HG02870 (cell line): ENCODE results near the gene MAN2A2.
A peak's percentile ranks its signal among the peaks of the same experiment; 100 is the strongest.
"Not testable (repeated sequence)": the region's sequence is repeated elsewhere in the genome, so short reads cannot be mapped to it uniquely, and the experiment has no call there.

Experiments
- ATAC-seq: cut with Tn5 transposase; IDR thresholded peaks from one replicate; pipeline ENCODE4 v1.9.1; 2021; ENCODE audit warnings: mild to moderate bottlenecking, moderate library complexity; ENCODE audit not compliant: unreplicated experiment

The MAN2A2 gene

GRCh38 chr15:90915808-90916440 is 12.8 kb downstream of the MAN2A2 start:
- no peak for ATAC-seq

DNA sequence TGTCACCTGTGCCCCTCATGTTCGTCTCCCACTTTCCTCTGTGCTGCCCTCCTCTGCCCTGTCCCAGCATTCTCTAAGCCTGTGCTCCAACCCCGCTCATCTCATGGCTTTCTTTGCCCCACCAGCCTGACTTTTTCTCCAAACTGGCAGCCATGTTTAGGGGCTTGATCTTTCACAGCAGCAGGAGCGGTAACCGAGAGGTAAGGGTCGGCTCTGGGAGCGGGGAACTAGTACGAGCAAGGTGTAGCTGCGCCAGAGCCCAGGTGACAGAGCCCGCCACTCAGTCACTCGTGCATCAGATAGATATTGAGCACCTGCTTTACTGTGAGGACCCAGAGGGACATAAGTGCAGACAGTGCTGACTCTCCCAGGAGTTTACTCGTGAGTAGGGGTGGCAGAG is 13.4 kb downstream of the MAN2A2 start:
- no peak for ATAC-seq

- no peak for ATAC-seq
Measured at GRCh38 chr15:90917569-90917968, 14.5 kb downstream of the MAN2A2 start.

DNA sequence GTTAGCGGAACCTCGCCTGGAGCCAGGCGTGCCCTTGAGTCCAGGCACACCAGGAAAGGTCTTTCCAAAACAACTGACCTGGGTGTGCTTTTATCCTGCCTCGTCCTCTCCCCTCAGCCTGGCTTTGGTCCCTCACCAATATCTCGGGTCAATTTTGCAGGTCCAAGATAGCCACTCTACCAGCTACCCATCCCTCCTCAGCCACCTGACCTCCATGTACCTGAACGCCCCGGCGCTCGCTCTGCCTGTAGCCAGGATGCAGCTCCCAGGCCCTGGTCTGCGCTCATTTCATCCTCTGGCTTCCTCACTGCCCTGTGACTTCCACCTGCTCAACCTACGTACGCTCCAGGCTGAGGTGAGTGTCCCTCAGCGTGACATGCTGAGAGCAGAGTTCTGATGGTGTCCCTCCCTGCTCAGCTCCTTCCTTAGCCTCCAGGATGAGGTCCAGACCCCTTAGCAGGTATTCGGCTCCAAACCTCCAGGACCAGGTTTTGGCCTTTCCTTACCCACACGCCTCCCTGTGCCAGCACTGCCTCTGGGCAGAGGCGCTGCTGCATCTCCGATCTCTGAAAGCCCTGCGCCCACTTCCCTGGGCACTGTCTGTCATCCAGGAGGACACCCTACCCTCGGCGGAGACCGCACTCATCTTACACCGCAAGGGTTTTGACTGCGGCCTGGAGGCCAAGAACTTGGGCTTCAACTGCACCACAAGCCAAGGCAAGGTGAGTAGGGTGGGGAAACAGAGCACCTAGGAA is 15.1 kb downstream of the MAN2A2 start:
- no peak for ATAC-seq

GRCh38 chr15:90918835-90919234 is 15.7 kb downstream of the MAN2A2 start:
- no peak for ATAC-seq

- ATAC-seq = no peak
Measured at GRCh38 chr15:90921887-90922286, 18.8 kb downstream of the MAN2A2 start.

DNA sequence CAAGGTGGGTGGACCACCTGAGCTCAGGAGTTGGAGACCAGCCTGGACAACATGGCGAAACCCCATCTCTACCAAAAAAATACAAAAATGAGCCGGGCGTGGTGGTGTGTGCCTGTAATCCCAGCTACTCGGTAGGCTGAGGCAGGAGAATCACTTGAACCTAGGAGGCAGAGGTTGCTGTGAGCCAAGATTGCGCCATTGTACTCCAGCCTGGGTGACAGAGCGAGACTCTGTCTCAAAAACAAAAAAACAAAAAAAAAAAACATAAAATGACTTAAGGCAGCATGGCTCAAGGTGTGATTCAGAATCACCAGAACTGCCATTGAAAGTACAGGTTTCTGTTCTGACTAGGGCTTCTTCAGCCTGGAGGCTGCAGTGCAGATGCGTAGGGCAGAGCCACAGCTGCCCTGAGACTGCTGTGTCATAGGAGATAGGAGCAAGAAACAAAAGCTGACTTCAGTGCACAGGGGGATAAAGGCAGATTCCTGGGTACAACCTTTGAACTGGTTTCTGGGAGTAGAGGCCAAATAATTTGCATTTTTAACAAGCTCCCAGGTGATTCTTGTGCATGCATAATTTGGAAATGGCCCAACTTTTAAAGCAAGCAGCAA is 19.7 kb downstream of the MAN2A2 start:
- peak; percentile 80 for ATAC-seq

DNA sequence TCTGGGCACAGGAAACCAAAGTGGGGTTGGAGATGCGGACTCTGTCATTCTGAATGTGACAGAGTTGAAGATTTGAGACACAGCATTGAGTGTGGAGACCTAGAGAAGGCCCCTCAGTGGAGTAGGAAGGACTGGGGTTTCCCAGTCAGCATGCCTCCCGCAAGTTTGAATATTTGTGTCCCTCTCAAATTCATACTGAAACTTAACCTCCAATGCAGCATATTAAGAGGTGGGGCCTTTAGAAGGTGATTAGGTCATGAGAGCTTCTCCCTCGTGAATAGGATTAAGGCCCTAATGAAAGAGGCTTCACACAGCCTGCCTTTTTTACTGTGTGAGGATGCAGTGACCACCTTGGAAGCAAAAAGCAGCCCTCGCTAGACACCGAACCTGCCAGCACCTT is 21.3 kb downstream of the MAN2A2 start:
- ATAC-seq = peak; percentile 78

GRCh38 chr15:90926766-90927165 is 23.7 kb downstream of the MAN2A2 start:
- not testable (repeated sequence) for ATAC-seq

DNA sequence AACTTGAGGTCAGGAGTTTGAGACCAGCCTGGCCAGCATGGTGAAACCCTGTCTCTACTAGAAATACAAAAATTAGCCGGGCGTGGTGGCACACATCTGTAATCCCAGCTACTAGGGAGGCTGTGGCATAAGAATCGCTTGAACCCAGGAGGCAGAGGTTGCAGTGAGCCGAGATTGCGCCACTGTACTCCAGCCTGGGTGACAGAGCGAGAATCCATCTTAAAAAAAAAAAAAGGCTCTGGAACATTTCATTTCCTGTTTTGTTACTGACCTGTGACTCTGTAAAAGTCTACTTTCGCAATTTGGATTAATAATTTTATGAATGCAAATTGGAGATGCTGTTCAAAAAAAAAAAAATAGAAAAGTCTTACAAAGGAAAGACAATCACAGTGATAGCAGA is 25.0 kb downstream of the MAN2A2 start:
- ATAC-seq = not testable (repeated sequence)

- no peak for ATAC-seq
Measured at GRCh38 chr15:90929246-90930019, 26.3 kb downstream of the MAN2A2 start.

DNA sequence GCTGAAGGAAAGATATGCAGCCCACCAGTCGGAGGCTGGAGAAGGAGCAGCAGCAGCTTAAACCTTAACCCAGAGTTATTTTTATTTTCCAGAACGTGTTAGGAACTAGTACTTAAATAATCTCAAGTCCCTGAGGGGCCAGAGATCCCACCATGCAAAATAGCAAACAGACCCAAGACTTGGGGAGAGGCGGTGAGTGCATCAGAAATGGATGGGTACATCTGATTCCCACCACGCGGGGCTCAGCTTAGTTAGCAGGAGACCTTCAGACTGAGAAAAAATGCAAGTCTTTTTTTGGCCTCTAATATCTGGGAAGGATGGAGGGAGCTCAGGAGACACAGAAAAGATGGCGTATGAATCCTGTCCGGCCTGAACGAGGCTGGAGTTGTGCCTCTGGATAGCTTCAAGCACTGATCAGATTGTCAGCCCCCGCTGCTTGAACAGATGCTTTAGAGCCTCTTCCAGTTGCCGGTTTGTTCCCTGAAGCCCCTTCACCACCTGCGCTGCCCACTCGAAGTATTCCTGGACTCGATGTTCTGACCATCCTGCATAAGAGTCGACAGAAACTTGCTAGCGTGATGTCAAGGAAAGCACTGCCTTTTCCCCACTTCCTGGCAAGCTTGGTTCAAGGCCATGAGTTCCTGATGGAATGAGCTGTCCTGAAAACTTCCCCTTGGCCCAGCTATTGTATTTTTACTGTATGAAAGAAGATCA is 27.9 kb downstream of the MAN2A2 start:
- ATAC-seq = no peak

- ATAC-seq = no peak
Measured at GRCh38 chr15:90931575-90931827, 28.4 kb downstream of the MAN2A2 start.

DNA sequence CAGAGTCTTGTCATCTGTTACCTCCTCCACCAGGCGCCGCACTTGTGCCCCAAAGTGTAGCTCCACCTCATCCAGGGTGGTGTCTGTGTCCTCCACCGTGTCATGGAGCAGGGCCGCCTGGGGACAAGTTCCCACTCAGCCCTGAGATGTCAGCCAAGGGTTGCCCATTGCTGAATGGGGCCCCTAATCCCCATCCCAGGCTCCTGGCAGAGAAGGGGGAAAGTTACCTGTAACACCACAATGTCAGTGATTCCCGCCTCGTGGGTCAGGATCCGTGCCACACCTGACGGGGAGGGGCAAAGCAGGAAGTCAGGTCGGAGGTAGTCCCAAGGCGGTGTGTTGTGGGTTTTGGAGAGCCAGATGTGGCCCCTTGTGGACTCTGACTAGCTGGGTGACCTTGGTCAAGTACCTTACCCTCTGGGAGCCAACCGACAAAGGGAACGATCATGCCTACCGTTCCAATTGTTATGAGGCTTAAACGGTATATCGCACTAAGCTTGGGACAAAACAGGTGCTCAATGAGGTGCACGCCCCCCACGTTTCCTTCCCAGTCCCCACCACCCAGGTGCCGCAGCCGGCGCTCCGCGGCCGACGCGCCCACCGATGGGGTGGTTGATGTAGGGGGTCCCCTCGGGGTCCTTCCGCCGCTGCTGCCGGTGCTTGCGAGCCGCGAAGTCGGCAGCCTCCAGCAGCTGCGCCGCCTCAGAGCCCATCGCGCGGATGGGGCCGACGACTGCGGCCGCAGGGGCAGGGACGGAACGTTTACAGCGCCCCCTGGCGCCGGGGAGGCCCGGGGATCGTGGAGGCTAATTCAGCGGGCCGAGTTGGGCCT is 28.9 kb downstream of the MAN2A2 start, which contains the start of gene HDDC3:
TSS of gene HDDC3 (minus strand) at position 722 of the 832 bp plus-strand sequence. CDS start at position 713, 9 bp downstream.
- ATAC-seq = peak; percentile 34

- ATAC-seq = no peak
Measured at GRCh38 chr15:90932660-90932991, 29.5 kb downstream of the MAN2A2 start.

- ATAC-seq = no peak
Measured at GRCh38 chr15:90933301-90933700, 30.2 kb downstream of the MAN2A2 start.

- ATAC-seq = peak; percentile 24
Measured at GRCh38 chr15:90934256-90934948, 31.3 kb downstream of the MAN2A2 start.

- ATAC-seq = peak; percentile 56
Measured at GRCh38 chr15:90934949-90935751, 32.0 kb downstream of the MAN2A2 start, which contains the start of gene UNC45A. UNC45A (plus strand) TSS chr15:90935285; CDS start chr15:90935325, 40 bp downstream.

- ATAC-seq = no peak
Measured at GRCh38 chr15:90936823-90937222, 33.7 kb downstream of the MAN2A2 start.
